Liver (tissue), 10 donors: ENCODE data around the gene ANXA9. TPM values are rescaled to one million over a fixed set of nuclear protein-coding genes. Genes with fewer than 3 reads are reported as not detected.

Source experiments
- DNase-seq: peaks from one replicate; pipeline ENCODE4 v3.0.0-alpha.2; 2017; ENCODE audit warnings: low spot score
- H3K27ac ChIP-seq, 2 donors: one replicate each; pipeline ENCODE4 v1.7.0; 2013; ENCODE audit warnings: inconsistent platforms in 2 of 2, low read length in 2 of 2, control low read depth in 1 of 2, low read depth in 1 of 2, mild to moderate bottlenecking in 1 of 2
- H3K27me3 ChIP-seq, 4 donors: one replicate each; pipeline versions ENCODE4 v1.6.1 to v1.7.0; 2013; ENCODE audit warnings: low read length in 3 of 4, inconsistent platforms in 1 of 4, mild to moderate bottlenecking in 1 of 4, moderate library complexity in 1 of 4; ENCODE audit not compliant: control insufficient read depth in 4 of 4, insufficient read depth in 4 of 4
- H3K36me3 ChIP-seq, 4 donors: one replicate each; pipeline versions ENCODE4 v1.6.1 to v1.7.0; 2013; ENCODE audit warnings: low read length in 3 of 4, mild to moderate bottlenecking in 3 of 4, low read depth in 1 of 4, moderate library complexity in 1 of 4; ENCODE audit not compliant: control insufficient read depth in 4 of 4, insufficient read depth in 3 of 4
- H3K4me1 ChIP-seq, 4 donors: one replicate each; pipeline versions ENCODE4 v1.6.1 to v1.7.0; 2013; ENCODE audit warnings: low read length in 3 of 4, mild to moderate bottlenecking in 3 of 4, moderate library complexity in 1 of 4; ENCODE audit not compliant: control insufficient read depth in 4 of 4, insufficient read depth in 4 of 4
- H3K4me3 ChIP-seq, 3 donors: one replicate each; pipeline versions ENCODE4 v1.6.1 to v1.7.0; 2013; ENCODE audit warnings: low read length in 3 of 3, control low read depth in 1 of 3, low read depth in 1 of 3, mild to moderate bottlenecking in 1 of 3
- H3K9ac ChIP-seq, 2 donors: one replicate each; pipeline ENCODE4 v1.7.0; 2013; ENCODE audit warnings: low read length in 2 of 2, mild to moderate bottlenecking in 2 of 2, moderate library complexity in 2 of 2, control low read depth in 1 of 2, low read depth in 1 of 2
- H3K9me3 ChIP-seq, 4 donors: one replicate each; pipeline versions ENCODE4 v1.6.1 to v1.7.0; 2013; ENCODE audit warnings: low read length in 3 of 4; ENCODE audit not compliant: control insufficient read depth in 4 of 4
- NR2F2 ChIP-seq: IDR thresholded peaks from 2 replicates; pipeline ENCODE4 v1.6.1; 2016; ENCODE audit warnings: antibody characterized with exemption
- RXRA ChIP-seq, 2 donors: IDR thresholded peaks; 2 replicates each; pipeline ENCODE4 v1.6.1; 2017 to 2018; ENCODE audit warnings: antibody characterized with exemption in 2 of 2, mild to moderate bottlenecking in 1 of 2
- ZBTB33 ChIP-seq: IDR thresholded peaks from 2 replicates; pipeline ENCODE4 v1.6.1; 2016; ENCODE audit warnings: antibody characterized with exemption
- WGBS: extraction: QIAGEN DNeasy Blood & Tissue Kit; methylation state at CpG from one replicate; pipeline ENCODE4 v1.1.7; 2013; 5-methylcytosine and 5-hydroxymethylcytosine counted together
- polyA plus RNA-seq, 2 donors: library from polyadenylated mRNA; stranded (reverse) in 1 of 2; unstranded in 1 of 2; fragments of 200-250 nt in 1 of 2; fragments of >200 nt in 1 of 2; fragmentation: Nextera tagmentation in 1 of 2; extraction: Ambion mirVana in 1 of 2; gene quantifications; one replicate each; pipeline versions ENCODE4 v1.2.1 to v1.2.3, GENCODE V29; 2013 to 2015
- small RNA-seq: library from RNA; depleted of rRNA; stranded (forward); fragments of <200 nt; gene quantifications from one replicate; pipeline ENCODE3, GENCODE V24; 2014
- total RNA-seq, 2 donors: library from RNA; depleted of rRNA; stranded (reverse); fragments of >200 nt; gene quantifications; one replicate each; pipeline ENCODE4 v1.2.3, GENCODE V29; 2014
- donor health status: healthy.
- donor health status: healthy.
- donor health status: healthy.
- donor health status: healthy.
- donor health status: healthy.

Gene ANXA9
- total and polyA plus RNA-seq, 4 donors, result 7.5 to 24.0 (median 17.0) TPM

- DNase-seq, result no peak
- H3K36me3 ChIP-seq, result peaks cover 0 to 5% (median 0%) of the 10 kb centered on the region in 4 donors
- no peak overlapping the region for H3K9ac ChIP-seq
- H3K9me3 ChIP-seq, result no peaks in the 10 kb centered on the region
- H3K4me1 ChIP-seq, result peaks cover 0 to 8% (median 4%) of the 10 kb centered on the region in 4 donors
- H3K27me3 ChIP-seq, result no peaks in the 10 kb centered on the region
- no peak overlapping the region for H3K27ac ChIP-seq
- no peak overlapping the region for H3K4me3 ChIP-seq
- no peak for TF ChIP-seq RXRA (IDR thresholded peaks at IDR 0.05)
- no peak for TF ChIP-seq ZBTB33
- TF ChIP-seq NR2F2, result no peak
- WGBS, result 92% methylated on average over 1 of the region's 1 CpG
Observed at GRCh38 chr1:151043163-151043562, 61.1 kb downstream of the ANXA9 start.

Small RNAs within 50 kb of the gene (small RNA-seq; reads per million reads assigned to genes)
- gene RNU6-884P, result not detected

Other genes starting within 250 kb of the ANXA9 start
- gene CTSS, start 216.5 kb upstream of the ANXA9 start, total RNA-seq, result 100 to 1,000 TPM in 1 of 2 donors, 10 to 100 TPM in 1; 79.7 to 122 TPM
- 10 to 100 TPM; 17.3 to 45.1 TPM for gene CTSS, start 216.5 kb upstream of the ANXA9 start, polyA plus RNA-seq
- gene CTSK, start 174.0 kb upstream of the ANXA9 start, total RNA-seq, result 1 to 10 TPM; 2.2 to 3.8 TPM
- gene CTSK, start 174.0 kb upstream of the ANXA9 start, polyA plus RNA-seq, result 1 to 10 TPM; 2.3 to 2.4 TPM
- 10 to 100 TPM; 23.2 to 45.9 TPM for gene ARNT, start 105.7 kb upstream of the ANXA9 start, total RNA-seq
- 10 to 100 TPM; 11.2 to 13.9 TPM for gene ARNT, start 105.7 kb upstream of the ANXA9 start, polyA plus RNA-seq
- gene CTXND2, start 95.2 kb upstream of the ANXA9 start, total RNA-seq, result not detected
- gene CTXND2, start 95.2 kb upstream of the ANXA9 start, polyA plus RNA-seq, result not detected
- gene SETDB1, start 55.9 kb upstream of the ANXA9 start, total RNA-seq, result 10 to 100 TPM; 20.8 to 23.7 TPM
- gene SETDB1, start 55.9 kb upstream of the ANXA9 start, polyA plus RNA-seq, result 1 to 10 TPM; 5.4 to 7.3 TPM
- 100 to 1,000 TPM; 212 to 346 TPM for gene CERS2, start 7.5 kb upstream of the ANXA9 start, total RNA-seq
- gene CERS2, start 7.5 kb upstream of the ANXA9 start, polyA plus RNA-seq, result 100 to 1,000 TPM; 215 to 340 TPM
- 10 to 100 TPM in 1 of 2 donors, 1 to 10 TPM in 1; 9.8 to 21.3 TPM for gene MINDY1, start 24.6 kb downstream of the ANXA9 start, total RNA-seq
- gene MINDY1, start 24.6 kb downstream of the ANXA9 start, polyA plus RNA-seq, result 1 to 10 TPM; 7.3 to 8.3 TPM
- gene PRUNE1, start 26.2 kb downstream of the ANXA9 start, total RNA-seq, result 1 to 10 TPM; 6.1 to 9.0 TPM
- gene PRUNE1, start 26.2 kb downstream of the ANXA9 start, polyA plus RNA-seq, result 10 to 100 TPM in 1 of 2 donors, 1 to 10 TPM in 1; 9.9 to 10.6 TPM
- gene BNIPL, start 54.3 kb downstream of the ANXA9 start, total RNA-seq, result under 1 TPM; 0.09 to 0.84 TPM
- under 1 TPM; 0.13 to 0.15 TPM for gene BNIPL, start 54.3 kb downstream of the ANXA9 start, polyA plus RNA-seq
- gene C1orf56, start 65.5 kb downstream of the ANXA9 start, total RNA-seq, result 1 to 10 TPM; 1.5 to 2.2 TPM
- 10 to 100 TPM in 1 of 2 donors, 1 to 10 TPM in 1; 4.3 to 11.2 TPM for gene C1orf56, start 65.5 kb downstream of the ANXA9 start, polyA plus RNA-seq
- gene CDC42SE1, start 77.3 kb downstream of the ANXA9 start, total RNA-seq, result 10 to 100 TPM; 16.7 to 28.1 TPM
- gene CDC42SE1, start 77.3 kb downstream of the ANXA9 start, polyA plus RNA-seq, result 10 to 100 TPM in 1 of 2 donors, 1 to 10 TPM in 1; 9.5 to 16.7 TPM
- gene MLLT11, start 78.1 kb downstream of the ANXA9 start, total RNA-seq, result under 1 TPM; 0.17 to 0.23 TPM
- under 1 TPM; 0.31 to 0.64 TPM for gene MLLT11, start 78.1 kb downstream of the ANXA9 start, polyA plus RNA-seq
- 10 to 100 TPM in 1 of 2 donors, 1 to 10 TPM in 1; 7.3 to 13.3 TPM for gene GABPB2, start 88.5 kb downstream of the ANXA9 start, total RNA-seq
- 1 to 10 TPM in 1 of 2 donors, under 1 TPM in 1; 0.94 to 1.6 TPM for gene GABPB2, start 88.5 kb downstream of the ANXA9 start, polyA plus RNA-seq
- gene SEMA6C, start 164.3 kb downstream of the ANXA9 start, total RNA-seq, result 1 to 10 TPM; 1.4 to 1.5 TPM
- gene SEMA6C, start 164.3 kb downstream of the ANXA9 start, polyA plus RNA-seq, result 1 to 10 TPM; 1.4 TPM
- 1 to 10 TPM; 4.4 to 8.7 TPM for gene TNFAIP8L2, start 174.4 kb downstream of the ANXA9 start, total RNA-seq
- gene TNFAIP8L2, start 174.4 kb downstream of the ANXA9 start, polyA plus RNA-seq, result 1 to 10 TPM; 2.9 to 3.8 TPM
- 1 to 10 TPM; 2.8 to 4.4 TPM for gene LYSMD1, start 183.6 kb downstream of the ANXA9 start, total RNA-seq
- gene LYSMD1, start 183.6 kb downstream of the ANXA9 start, polyA plus RNA-seq, result 1 to 10 TPM; 3.5 to 5.3 TPM
- 10 to 100 TPM in 1 of 2 donors, 1 to 10 TPM in 1; 4.8 to 11.3 TPM for gene SCNM1, start 183.9 kb downstream of the ANXA9 start, total RNA-seq
- gene SCNM1, start 183.9 kb downstream of the ANXA9 start, polyA plus RNA-seq, result 10 to 100 TPM in 1 of 2 donors, 1 to 10 TPM in 1; 9.7 to 14.3 TPM
- not detected for gene TMOD4, start 193.7 kb downstream of the ANXA9 start, total RNA-seq
- gene TMOD4, start 193.7 kb downstream of the ANXA9 start, polyA plus RNA-seq, result not detected
- 10 to 100 TPM; 11.3 to 16.0 TPM for gene VPS72, start 207.9 kb downstream of the ANXA9 start, total RNA-seq
- 10 to 100 TPM; 10.7 to 12.6 TPM for gene VPS72, start 207.9 kb downstream of the ANXA9 start, polyA plus RNA-seq
- 10 to 100 TPM; 16.7 to 32.0 TPM for gene PIP5K1A, start 216.3 kb downstream of the ANXA9 start, total RNA-seq
- gene PIP5K1A, start 216.3 kb downstream of the ANXA9 start, polyA plus RNA-seq, result 10 to 100 TPM in 1 of 2 donors, 1 to 10 TPM in 1; 4.0 to 10.4 TPM